Adrenal gland (tissue), 12 donors: ENCODE data around the gene SSB. TPM values are rescaled to one million over a fixed set of nuclear protein-coding genes. Genes with fewer than 3 reads are reported as not detected.

ENCODE experiments used
- DNase-seq, 7 donors: peaks; one replicate each; pipeline ENCODE4 v3.0.0-alpha.2; 2019 to 2020
- H3K27ac ChIP-seq, 5 donors: fragments of 200-600 bp; sonication (generic) in 4 of 5; 1 replicate in 3 of 5; 2 replicates in 2 of 5; pipeline versions ENCODE4 v1.5.1 to v1.8.0; 2016 to 2020; ENCODE audit warnings: mild to moderate bottlenecking in 1 of 5
- H3K27me3 ChIP-seq: fragments of 200-600 bp; 2 replicates; pipeline ENCODE4 v1.8.0; 2021
- H3K36me3 ChIP-seq, 2 donors: fragments of 200-600 bp; replicated peaks in 1 of 2; 1 replicate in 1 of 2; 2 replicates in 1 of 2; pipeline versions ENCODE4 v1.5.1 to v1.8.0; 2018 to 2022
- H3K4me1 ChIP-seq, 2 donors: fragments of 200-600 bp; replicated peaks in 1 of 2; 1 replicate in 1 of 2; 2 replicates in 1 of 2; pipeline versions ENCODE4 v1.5.1 to v1.8.0; 2018 to 2021
- H3K4me3 ChIP-seq, 4 donors: fragments of 200-600 bp; sonication (generic) in 3 of 4; one replicate each; pipeline ENCODE4 v1.5.1; 2016 to 2018
- H3K9me3 ChIP-seq, 3 donors: fragments of 200-600 bp; sonication (generic) in 1 of 3; replicated peaks in 1 of 3; 1 replicate in 2 of 3; 2 replicates in 1 of 3; pipeline versions ENCODE4 v1.5.1 to v1.8.0; 2016 to 2021
- CTCF ChIP-seq, 6 experiments: fragments of 450-650 bp in 4 of 6; fragments of 200-600 bp in 2 of 6; sonication (generic) in 1 of 6; IDR thresholded peaks; 1 replicate in 5 of 6; 2 replicates in 1 of 6; pipeline versions ENCODE4 v1.5.1 to v1.8.0; 2016 to 2021; ENCODE audit warnings: antibody characterized with exemption in 6 of 6, mild to moderate bottlenecking in 2 of 6, moderate library complexity in 1 of 6
- POLR2A ChIP-seq, 2 donors: fragments of 450-650 bp; IDR thresholded peaks; one replicate each; pipeline ENCODE4 v1.6.1; 2017; ENCODE audit warnings: antibody characterized with exemption in 2 of 2, mild to moderate bottlenecking in 2 of 2, moderate library complexity in 1 of 2
- WGBS, 4 donors: extraction: QIAGEN DNeasy Blood & Tissue Kit in 2 of 4; methylation state at CpG; one replicate each; pipeline versions ENCODE4 v1.1.5 to v1.1.7; 2013 to 2017; 5-methylcytosine and 5-hydroxymethylcytosine counted together
- intact Hi-C, 2 donors: fragments of 100-400 bp; cut with DNase I; formaldehyde crosslinking; loops; one replicate each; pipeline versions ENCODE4 v1.14.1 to v1.15.0; 2022 to 2023
- polyA plus RNA-seq, 3 donors: library from polyadenylated mRNA; stranded (reverse); fragments of 200-250 nt in 2 of 3; fragments of 350-450 nt in 1 of 3; fragmentation: Illumina TruSeq in 1 of 3; extraction: RNeasy Lipid Tissue Mini Kit (QIAGEN cat#74804) in 1 of 3; gene quantifications; one replicate each; pipeline ENCODE4 v1.2.3, GENCODE V29; 2013 to 2014
- total RNA-seq, 9 donors: library from RNA; depleted of rRNA in 4 of 9; stranded (reverse); fragments of >200 nt in 4 of 9; fragments of 120-200 nt in 1 of 9; fragmentation: NEBNext Ultra II Directional in 1 of 9; extraction: Animal tissue kit (Norgen Biotek cat#: 25700) in 1 of 9; gene quantifications; one replicate each; pipeline versions ENCODE4 v1.1.0 to v1.2.4, GENCODE V29; 2013 to 2023
- donor health status: healthy with polysubstance abuse.
- donor health status: Bipolar disorder and iron deficiency.
- donor health status: DM: yes; HTN: yes; CAD: no.
- donor health status: DM: no; HTN: no; CAD: no.
- donor health status: DM: no; HTN: no; CAD: no.
- donor health status: DM: yes; HTN: yes; CAD: no.

Gene SSB
- total and polyA plus RNA-seq, 12 donors: 30.1 to 210 (median 73.3) TPM

GRCh38 chr2:169772651-169773050, 26.0 kb upstream of the SSB start:
- no peak overlapping the region for H3K4me3 ChIP-seq
- DNase-seq: no peak
- 76 to 87% (median 81%) methylated on average over 2 of the region's 2 CpGs for WGBS, 4 donors
- H3K27me3 ChIP-seq: peaks cover 16% of the 10 kb centered on the region
- TF ChIP-seq POLR2A (IDR thresholded peaks at IDR 0.05): no peak
- no peak for TF ChIP-seq CTCF (IDR thresholded peaks at IDR 0.05)
- no peaks in the 10 kb centered on the region for H3K9me3 ChIP-seq
- peaks cover 0 to 11% of the 10 kb centered on the region in 2 donors for H3K4me1 ChIP-seq
- intact Hi-C loops: no loop called here
- H3K27ac ChIP-seq: no peak overlapping the region
- H3K36me3 ChIP-seq: no peaks in the 10 kb centered on the region

GRCh38 chr2:169775354-169775753, 23.3 kb upstream of the SSB start:
- Histone ChIP-seq H3K9me3 (no peaks in the 10 kb centered on the region), H3K4me1 (no peaks in the 10 kb centered on the region), H3K27me3 (no peaks in the 10 kb centered on the region), H3K4me3 (no peak overlapping the region), H3K36me3 (no peaks in the 10 kb centered on the region), H3K27ac (no peak overlapping the region)
- TF ChIP-seq POLR2A (IDR thresholded peaks at IDR 0.05) (no peak), CTCF (IDR thresholded peaks at IDR 0.05) (no peak)
- intact Hi-C loops: no loop called here
- WGBS, 4 donors: 73 to 86% (median 73%) methylated on average over 3 of the region's 3 CpGs
- no peak for DNase-seq

GRCh38 chr2:169775765-169776164, 22.9 kb upstream of the SSB start:
- 37 to 65% (median 61%) methylated on average over 2 of the region's 2 CpGs for WGBS, 4 donors
- Histone ChIP-seq H3K27ac (no peak overlapping the region), H3K4me3 (no peak overlapping the region), H3K27me3 (no peaks in the 10 kb centered on the region), H3K4me1 (no peaks in the 10 kb centered on the region), H3K36me3 (no peaks in the 10 kb centered on the region), H3K9me3 (no peaks in the 10 kb centered on the region)
- intact Hi-C loops: no loop called here
- no peak for DNase-seq
- TF ChIP-seq POLR2A (IDR thresholded peaks at IDR 0.05) (no peak), CTCF (IDR thresholded peaks at IDR 0.05) (no peak)

DNA sequence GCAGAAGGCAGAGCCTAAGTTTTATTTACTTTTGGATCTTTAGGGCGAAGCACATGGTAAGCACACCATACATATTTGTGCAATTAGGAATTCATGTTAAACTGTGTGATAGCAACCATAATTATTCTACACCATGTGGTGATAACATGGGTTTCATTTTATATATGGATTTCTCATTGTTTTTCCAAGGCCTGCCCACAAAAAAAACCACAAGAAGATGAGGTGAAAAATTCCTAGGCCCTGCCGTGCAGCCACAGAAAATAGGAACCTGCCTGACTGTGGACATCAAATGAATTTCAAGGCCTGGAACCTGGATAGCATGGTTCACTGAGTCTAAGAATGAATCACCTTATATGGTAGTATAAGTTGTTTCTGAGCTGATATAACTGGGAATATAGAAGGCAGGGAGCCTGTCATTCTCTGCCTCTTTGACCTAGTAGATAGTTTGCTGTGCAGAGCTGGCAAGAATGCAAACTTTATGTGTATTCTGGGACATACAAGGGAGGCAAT, 22.4 kb upstream of the SSB start:
- intact Hi-C loops: no loop called here
- WGBS, 4 donors: 57 to 82% (median 66%) methylated on average over 2 of the region's 2 CpGs
- H3K36me3 ChIP-seq: no peaks in the 10 kb centered on the region
- H3K9me3 ChIP-seq: no peaks in the 10 kb centered on the region
- no peak overlapping the region for H3K27ac ChIP-seq
- no peaks in the 10 kb centered on the region for H3K27me3 ChIP-seq
- no peak for DNase-seq
- no peak overlapping the region for H3K4me3 ChIP-seq
- TF ChIP-seq CTCF (IDR thresholded peaks at IDR 0.05): no peak
- no peak for TF ChIP-seq POLR2A (IDR thresholded peaks at IDR 0.05)
- H3K4me1 ChIP-seq: no peaks in the 10 kb centered on the region
